ENCODE measurements around the gene ZNF236.

DNA sequence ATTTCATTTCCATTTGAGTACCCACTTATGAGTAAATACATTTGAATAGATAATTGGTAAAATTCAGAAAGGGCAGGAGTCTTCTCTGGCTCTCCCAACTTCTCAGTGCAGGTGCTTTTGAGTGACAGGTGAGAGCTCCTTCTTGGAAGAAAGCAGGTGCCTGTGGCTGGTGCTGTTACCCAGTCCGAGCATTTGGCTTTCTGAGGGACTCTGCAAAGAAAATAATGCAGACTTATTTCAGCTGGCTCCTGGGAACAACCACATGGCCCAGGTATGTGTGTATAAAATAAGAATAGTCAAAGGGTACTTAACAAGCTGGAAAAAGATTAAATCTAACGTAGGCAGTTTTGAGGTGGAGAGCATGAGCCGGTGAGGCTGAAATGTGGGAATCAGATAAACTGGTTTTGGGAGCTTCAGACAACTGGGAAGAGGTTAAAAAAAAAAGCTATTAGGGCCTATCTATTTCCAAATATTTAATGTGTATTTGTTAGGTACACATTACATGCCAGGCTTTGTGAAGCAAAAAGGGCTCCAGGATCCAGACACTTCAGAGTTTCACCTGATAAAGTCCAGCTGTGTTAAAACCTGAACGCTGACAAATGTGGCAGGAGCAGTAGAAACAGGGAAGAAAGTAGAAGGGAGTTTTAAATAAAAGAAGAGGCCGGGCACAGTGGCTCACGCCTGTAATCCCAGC, 20.6 kb downstream of the ZNF236 start:
- TF ChIP-seq, protein P1, sequence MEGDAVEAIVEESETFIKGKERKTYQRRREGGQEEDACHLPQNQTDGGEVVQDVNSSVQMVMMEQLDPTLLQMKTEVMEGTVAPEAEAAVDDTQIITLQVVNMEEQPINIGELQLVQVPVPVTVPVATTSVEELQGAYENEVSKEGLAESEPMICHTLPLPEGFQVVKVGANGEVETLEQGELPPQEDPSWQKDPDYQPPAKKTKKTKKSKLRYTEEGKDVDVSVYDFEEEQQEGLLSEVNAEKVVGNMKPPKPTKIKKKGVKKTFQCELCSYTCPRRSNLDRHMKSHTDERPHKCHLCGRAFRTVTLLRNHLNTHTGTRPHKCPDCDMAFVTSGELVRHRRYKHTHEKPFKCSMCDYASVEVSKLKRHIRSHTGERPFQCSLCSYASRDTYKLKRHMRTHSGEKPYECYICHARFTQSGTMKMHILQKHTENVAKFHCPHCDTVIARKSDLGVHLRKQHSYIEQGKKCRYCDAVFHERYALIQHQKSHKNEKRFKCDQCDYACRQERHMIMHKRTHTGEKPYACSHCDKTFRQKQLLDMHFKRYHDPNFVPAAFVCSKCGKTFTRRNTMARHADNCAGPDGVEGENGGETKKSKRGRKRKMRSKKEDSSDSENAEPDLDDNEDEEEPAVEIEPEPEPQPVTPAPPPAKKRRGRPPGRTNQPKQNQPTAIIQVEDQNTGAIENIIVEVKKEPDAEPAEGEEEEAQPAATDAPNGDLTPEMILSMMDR (conservative IDR thresholded peaks at IDR 0.05; ENCODE audit: low read length): no peak
- no peak for TF ChIP-seq EZH2phosphoT487 (IDR thresholded peaks at IDR 0.05; ENCODE audit: borderline replicate concordance, low read depth, low read length)
